RPMI7951 (cell line): ENCODE measurements around the gene MLANA. TPM values are rescaled to one million over a fixed set of nuclear protein-coding genes. Genes with fewer than 3 reads are reported as not detected.

Experiments used
- DNase-seq: peaks from one replicate; pipeline ENCODE4 v3.0.0-alpha.2; 2012; ENCODE audit warnings: low read depth
- total RNA-seq: library from RNA; depleted of rRNA; stranded (reverse); fragments of >200 nt; shearing (Covaris generic); gene quantifications from 2 replicates; pipeline ENCODE4 v1.2.3, GENCODE V29; 2014; rRNA removed

The MLANA gene
- total RNA-seq, 1 experiment from 2014 or later = not detected

- no peak for DNase-seq
Measured at GRCh38 chr9:5957166-5957565, 66.5 kb downstream of the MLANA start.

- no peak for DNase-seq
Measured at GRCh38 chr9:5958273-5958672, 67.6 kb downstream of the MLANA start.

Other genes with a start within 250 kb of the MLANA start
- 21.7 and 25.2 TPM in 2 replicates for gene ERMP1, start 57.8 kb upstream of the MLANA start, total RNA-seq
- gene RANBP6, start 124.7 kb downstream of the MLANA start, total RNA-seq = 26.7 and 27.2 TPM in 2 replicates